ENCODE results near the gene TTC7B.

DNA sequence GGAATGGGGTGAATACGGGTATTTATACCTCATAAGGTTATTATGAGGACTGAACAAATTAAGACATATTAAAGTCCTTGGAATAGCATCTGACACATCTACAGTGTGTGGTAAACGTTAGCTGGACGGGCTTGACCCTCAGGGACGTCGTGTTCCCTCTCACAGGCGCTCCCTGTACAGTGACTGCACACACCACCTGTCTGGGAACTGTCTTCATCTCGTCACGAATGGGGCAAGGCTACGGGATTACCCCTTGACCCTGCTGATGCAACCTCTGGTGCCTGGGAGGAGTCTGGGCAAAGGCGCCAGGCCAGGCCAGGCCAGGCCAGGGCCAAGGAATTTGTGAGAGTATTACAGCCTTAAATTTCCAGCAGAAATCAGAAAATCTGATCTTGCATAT lies 228.3 kb downstream of the TTC7B start:
- TF ChIP-seq, protein P1, sequence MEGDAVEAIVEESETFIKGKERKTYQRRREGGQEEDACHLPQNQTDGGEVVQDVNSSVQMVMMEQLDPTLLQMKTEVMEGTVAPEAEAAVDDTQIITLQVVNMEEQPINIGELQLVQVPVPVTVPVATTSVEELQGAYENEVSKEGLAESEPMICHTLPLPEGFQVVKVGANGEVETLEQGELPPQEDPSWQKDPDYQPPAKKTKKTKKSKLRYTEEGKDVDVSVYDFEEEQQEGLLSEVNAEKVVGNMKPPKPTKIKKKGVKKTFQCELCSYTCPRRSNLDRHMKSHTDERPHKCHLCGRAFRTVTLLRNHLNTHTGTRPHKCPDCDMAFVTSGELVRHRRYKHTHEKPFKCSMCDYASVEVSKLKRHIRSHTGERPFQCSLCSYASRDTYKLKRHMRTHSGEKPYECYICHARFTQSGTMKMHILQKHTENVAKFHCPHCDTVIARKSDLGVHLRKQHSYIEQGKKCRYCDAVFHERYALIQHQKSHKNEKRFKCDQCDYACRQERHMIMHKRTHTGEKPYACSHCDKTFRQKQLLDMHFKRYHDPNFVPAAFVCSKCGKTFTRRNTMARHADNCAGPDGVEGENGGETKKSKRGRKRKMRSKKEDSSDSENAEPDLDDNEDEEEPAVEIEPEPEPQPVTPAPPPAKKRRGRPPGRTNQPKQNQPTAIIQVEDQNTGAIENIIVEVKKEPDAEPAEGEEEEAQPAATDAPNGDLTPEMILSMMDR (IDR thresholded peaks at IDR 0.05; ENCODE audit: insufficient read depth, low read length, poor library complexity, severe bottlenecking): no peak
- no peak for TF ChIP-seq EZH2phosphoT487 (conservative IDR thresholded peaks at IDR 0.05; ENCODE audit: low read length)

Data from SU-DHL-6 (cell line).